PC-9 (cell line): Measurements from ENCODE around the gene ADAT3. TPM values are rescaled to one million over a fixed set of nuclear protein-coding genes. Genes with fewer than 3 reads are reported as not detected.

Source experiments
- Bru-seq: library from RNA; stranded (reverse); fragments of 400-500 nt; gene quantifications from one replicate; lab custom pipeline; 2021; lab: Mats Ljungman, UMichigan
- BruChase-seq, 2 experiments: library from RNA; stranded (reverse); fragments of 400-500 nt; gene quantifications; one replicate each; lab custom pipeline; 2021; lab: Mats Ljungman, UMichigan
- BruUV-seq: library from RNA; stranded (reverse); fragments of 400-500 nt; replicated peaks from 2 replicates; lab custom pipeline; 2021; lab: Mats Ljungman, UMichigan
- CTCF ChIA-PET: fragments of 300-600 bp; sonication (Branson Sonifier 250); formaldehyde crosslinking; loops from one replicate; lab custom pipeline; 2022; ENCODE audit warnings: antibody characterized with exemption; lab: Charles Lee
- POLR2A ChIA-PET: fragments of 300-600 bp; sonication (Branson Sonifier 250); formaldehyde crosslinking; loops from one replicate; lab custom pipeline; 2022; ENCODE audit warnings: antibody characterized with exemption; ENCODE audit not compliant: unreplicated experiment; lab: Charles Lee
- DNase-seq, 2 experiments: peaks; one replicate each; pipeline versions ENCODE4 v3.0.0 to v3.0.0-alpha.2; 2015 to 2022; ENCODE audit warnings: mixed read lengths in 1 of 2
- H2AFZ ChIP-seq: fragments of 200-600 bp; sonication (generic); 2 replicates; pipeline ENCODE4 v1.8.1; 2017; ENCODE audit warnings: antibody characterized with exemption
- H3F3A ChIP-seq: fragments of 200-600 bp; sonication (generic); 2 replicates; pipeline ENCODE4 v1.8.1; 2017; ENCODE audit warnings: antibody characterized with exemption, mild to moderate bottlenecking, low read depth; ENCODE audit not compliant: insufficient read depth
- H3K27ac ChIP-seq: fragments of 200-600 bp; sonication (generic); 2 replicates; pipeline ENCODE4 v1.6.1; 2016; ENCODE audit warnings: mixed run types
- H3K27me3 ChIP-seq: fragments of 200-600 bp; sonication (generic); 2 replicates; pipeline ENCODE4 v1.6.1; 2016; ENCODE audit warnings: low read depth, mixed run types; ENCODE audit not compliant: insufficient read depth
- H3K36me3 ChIP-seq: fragments of 200-600 bp; sonication (generic); 2 replicates; pipeline ENCODE4 v1.6.1; 2016; ENCODE audit warnings: low read depth, mixed run types
- H3K4me1 ChIP-seq: fragments of 200-600 bp; sonication (generic); replicated peaks from 2 replicates; pipeline ENCODE4 v1.6.1; 2016; ENCODE audit warnings: mixed run types; ENCODE audit not compliant: insufficient read depth
- H3K4me2 ChIP-seq: fragments of 200-600 bp; sonication (generic); 2 replicates; pipeline ENCODE4 v1.6.1; 2017; ENCODE audit warnings: mixed run types
- H3K4me3 ChIP-seq: fragments of 200-600 bp; sonication (generic); 2 replicates; pipeline ENCODE4 v1.6.1; 2016; ENCODE audit warnings: mixed run types
- H3K79me2 ChIP-seq: fragments of 200-600 bp; sonication (generic); 2 replicates; pipeline ENCODE4 v1.6.1; 2017; ENCODE audit warnings: low read depth, mixed run types
- H3K9me2 ChIP-seq: fragments of 200-600 bp; sonication (generic); 2 replicates; pipeline ENCODE4 v1.8.1; 2017; ENCODE audit warnings: mild to moderate bottlenecking; ENCODE audit not compliant: insufficient read depth
- H3K9me3 ChIP-seq: fragments of 200-600 bp; sonication (generic); 2 replicates; pipeline ENCODE4 v1.8.1; 2016; ENCODE audit warnings: low read depth; ENCODE audit not compliant: insufficient read depth
- H4K20me1 ChIP-seq: fragments of 200-600 bp; sonication (generic); 2 replicates; pipeline ENCODE4 v1.8.1; 2017; ENCODE audit not compliant: insufficient read depth
- EZH2 ChIP-seq: fragments of 200-600 bp; sonication (generic); IDR thresholded peaks from 2 replicates; pipeline ENCODE4 v1.8.0; 2017; ENCODE audit warnings: antibody characterized with exemption, low read depth
- intact Hi-C: fragments of 100-400 bp; cut with micrococcal nuclease; formaldehyde crosslinking; loops from one replicate; pipeline ENCODE4 v1.10.0; 2022; ENCODE audit not compliant: unreplicated experiment
- long read RNA-seq: library from polyadenylated mRNA; stranded (forward); transcript quantifications from one replicate; pipeline ENCODE4 v2.0.0, GENCODE V29; 2022
- total RNA-seq: library from RNA; stranded (reverse); gene quantifications from 2 replicates; pipeline ENCODE4 v1.2.3, GENCODE V29; 2021
- TF ChIP-seq, protein P1 (sequence below): fragments of 200-600 bp; sonication (generic); conservative IDR thresholded peaks from 2 replicates; pipeline ENCODE4 v1.6.1; 2017; ENCODE audit warnings: mixed run types, antibody characterized with exemption, mild to moderate bottlenecking, moderate library complexity

Gene ADAT3
- total RNA-seq: 7.8 and 10.1 TPM in 2 replicates
- percentile 55 among the genes with signal in this experiment for Bru-seq, nascent RNA
- BruChase-seq, experiment 1, labeled RNA remaining after a 2-hour chase: percentile 68 among the genes with signal in this experiment
- BruChase-seq, experiment 2, labeled RNA remaining after a 6-hour chase: percentile 66 among the genes with signal in this experiment
- long read RNA-seq, transcript ADAT3-201 (2 exons, 1,620 nt): major isoform, 6 of 10 reads
- long read RNA-seq, partial matches to known transcripts: 0 of 10 reads
- long read RNA-seq, other reads (novel, unspliced or antisense): 4 of 10 reads

DNA sequence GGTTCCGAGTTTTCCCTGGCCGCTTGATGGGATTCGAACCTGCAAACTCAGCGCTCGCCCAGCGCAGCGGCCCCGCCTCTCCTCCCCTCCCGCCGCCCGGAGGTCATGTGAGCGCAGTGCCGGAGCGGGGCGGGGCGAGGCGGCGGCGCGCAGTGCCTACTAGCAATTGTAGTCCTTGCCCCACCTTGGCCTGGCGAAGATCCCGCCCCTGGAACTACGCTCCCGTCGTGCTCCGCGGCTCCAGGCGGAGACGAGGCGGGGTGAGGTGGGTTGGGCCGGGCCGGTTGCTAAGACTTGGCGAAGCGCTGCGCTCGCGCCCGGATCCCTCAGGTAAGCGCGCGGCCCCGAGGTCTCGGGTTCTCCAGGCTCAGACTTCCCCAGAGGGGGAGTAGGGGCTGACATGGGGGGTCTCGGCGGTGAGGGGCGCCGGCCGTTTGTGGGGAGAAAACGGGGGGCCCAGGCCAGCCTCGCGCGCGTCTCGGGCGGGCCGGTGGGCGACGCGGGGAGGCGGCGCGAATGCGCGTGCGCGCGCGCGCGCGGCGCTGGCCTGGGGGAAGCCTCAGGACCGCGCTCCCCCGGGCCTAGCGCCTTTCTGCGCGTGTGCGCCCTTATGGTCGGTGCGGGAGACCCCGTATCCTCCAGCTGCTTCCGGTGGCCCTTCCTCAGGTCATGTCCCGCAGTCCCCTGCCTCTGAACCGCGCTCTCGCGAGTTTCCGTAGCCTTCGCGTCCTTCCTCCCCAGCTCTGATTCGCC is at the start of gene ADAT3, which contains the start of gene SCAMP4:
TSS of gene ADAT3 (plus strand) at position 290 of the 753 bp plus-strand sequence. CDS start 6,649 bp downstream, outside the sequence.
TSS of gene SCAMP4 (plus strand) at position 290 of the 753 bp plus-strand sequence. CDS start 9,621 bp downstream, outside the sequence.
- TF ChIP-seq, protein P1, sequence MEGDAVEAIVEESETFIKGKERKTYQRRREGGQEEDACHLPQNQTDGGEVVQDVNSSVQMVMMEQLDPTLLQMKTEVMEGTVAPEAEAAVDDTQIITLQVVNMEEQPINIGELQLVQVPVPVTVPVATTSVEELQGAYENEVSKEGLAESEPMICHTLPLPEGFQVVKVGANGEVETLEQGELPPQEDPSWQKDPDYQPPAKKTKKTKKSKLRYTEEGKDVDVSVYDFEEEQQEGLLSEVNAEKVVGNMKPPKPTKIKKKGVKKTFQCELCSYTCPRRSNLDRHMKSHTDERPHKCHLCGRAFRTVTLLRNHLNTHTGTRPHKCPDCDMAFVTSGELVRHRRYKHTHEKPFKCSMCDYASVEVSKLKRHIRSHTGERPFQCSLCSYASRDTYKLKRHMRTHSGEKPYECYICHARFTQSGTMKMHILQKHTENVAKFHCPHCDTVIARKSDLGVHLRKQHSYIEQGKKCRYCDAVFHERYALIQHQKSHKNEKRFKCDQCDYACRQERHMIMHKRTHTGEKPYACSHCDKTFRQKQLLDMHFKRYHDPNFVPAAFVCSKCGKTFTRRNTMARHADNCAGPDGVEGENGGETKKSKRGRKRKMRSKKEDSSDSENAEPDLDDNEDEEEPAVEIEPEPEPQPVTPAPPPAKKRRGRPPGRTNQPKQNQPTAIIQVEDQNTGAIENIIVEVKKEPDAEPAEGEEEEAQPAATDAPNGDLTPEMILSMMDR: no peak
- no peak for TF ChIP-seq EZH2
- Histone ChIP-seq H3K4me1 (peaks cover 19% of the 10 kb centered on the region), H3K9me2 (no peaks in the 10 kb centered on the region), H4K20me1 (peaks cover 11% of the 10 kb centered on the region; the same call in 1 of the 2 replicates), H3K4me3 (peak within 1 kb of the TSS; percentile 59), H3K27ac (peak within 1 kb of the TSS; percentile 96), H3K36me3 (no peaks in the 10 kb centered on the region), H2AFZ (peak within 1 kb of the TSS; percentile 71), H3K4me2 (peak within 1 kb of the TSS; percentile 92), H3K27me3 (no peaks in the 10 kb centered on the region), H3K79me2 (peaks cover 45% of the 10 kb centered on the region), H3F3A (peaks cover 17% of the 10 kb centered on the region; the same call in 1 of the 2 replicates), H3K9me3 (no peaks in the 10 kb centered on the region)
- intact Hi-C loops: loop anchor here (2.0 kb wide), 1 partner anchor 40 kb away; no protein-coding TSS in a partner anchor
- TSS peak; percentile 69 for BruUV-seq
- ChIA-PET CTCF (interaction anchor here (0.6 kb wide), 1 partner anchor 557 kb away, joined by 3 read pairs; no protein-coding TSS in a partner anchor), POLR2A (interaction anchor here (0.5 to 0.7 kb wide), 5 partner anchors 30 to 1048 kb away, joined by 3 to 16 read pairs (median 3); partner anchors contain the start of genes GADD45B and REEP6)
- peak; percentile 92 to 96 for DNase-seq

DNA sequence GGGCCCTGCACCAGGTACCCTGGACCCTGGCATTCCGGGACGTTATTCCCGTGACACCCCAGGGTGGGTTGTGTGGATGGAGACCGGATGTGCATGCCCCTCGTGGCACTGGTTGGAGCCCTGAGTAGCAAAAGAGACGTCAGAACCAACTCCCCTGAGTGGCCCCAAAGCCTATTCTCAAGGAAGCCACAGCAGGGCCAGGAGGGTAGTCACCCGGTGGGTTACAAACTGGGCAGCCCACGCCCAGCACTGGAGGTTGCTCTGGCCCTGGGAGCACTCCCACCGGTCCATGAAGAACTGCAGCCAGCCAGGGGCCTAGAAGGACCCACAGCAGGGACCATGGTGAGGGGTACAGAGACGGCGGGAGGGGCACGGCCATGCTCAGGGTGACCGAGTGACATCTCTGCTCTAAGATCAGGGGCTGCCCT is 49.4 kb upstream of the ADAT3 start:
- no peak for DNase-seq
- ChIA-PET POLR2A (no interaction called here), CTCF (no interaction called here)
- no peak for TF ChIP-seq EZH2
- TF ChIP-seq, protein P1: no peak
- Histone ChIP-seq H3K27me3 (no peaks in the 10 kb centered on the region), H3K27ac (no peak overlapping the region), H3K9me3 (no peaks in the 10 kb centered on the region), H4K20me1 (peaks cover 42% of the 10 kb centered on the region), H3K4me1 (peaks cover 18% of the 10 kb centered on the region), H3K79me2 (peaks cover 69% of the 10 kb centered on the region), H2AFZ (no peak overlapping the region), H3K36me3 (no peaks in the 10 kb centered on the region), H3K4me2 (peak overlapping the region; percentile 54), H3F3A (peaks cover 8% of the 10 kb centered on the region; the same call in 1 of the 2 replicates), H3K4me3 (peak overlapping the region; percentile 11; the same call in 1 of the 2 replicates), H3K9me2 (no peaks in the 10 kb centered on the region)
- BruUV-seq: no TSS peak
- intact Hi-C loops: no loop called here

DNA sequence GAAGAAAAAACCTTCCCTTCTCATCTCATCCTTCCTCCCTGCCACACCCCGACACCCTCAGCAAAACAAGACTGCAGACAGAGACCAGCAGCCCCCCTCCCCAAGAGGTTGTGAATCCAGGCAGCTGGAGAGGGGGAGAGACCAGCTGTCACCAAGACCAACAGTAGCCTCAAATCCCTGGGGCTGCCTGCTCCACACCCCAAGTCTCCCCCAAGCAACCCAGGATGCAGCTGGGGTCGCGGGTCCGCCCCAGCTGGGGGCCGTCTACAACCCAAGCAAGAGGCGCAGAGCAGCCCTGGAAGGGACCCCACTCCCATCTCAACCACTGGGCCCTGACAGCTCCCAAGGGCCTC is 48.9 kb upstream of the ADAT3 start:
- Histone ChIP-seq H3K36me3 (no peaks in the 10 kb centered on the region), H3K79me2 (peaks cover 73% of the 10 kb centered on the region), H3K4me3 (no peak overlapping the region), H3F3A (peaks cover 8% of the 10 kb centered on the region; the same call in 1 of the 2 replicates), H3K4me2 (no peak overlapping the region), H3K9me2 (no peaks in the 10 kb centered on the region), H3K4me1 (peaks cover 20% of the 10 kb centered on the region), H3K27ac (no peak overlapping the region), H3K27me3 (no peaks in the 10 kb centered on the region), H3K9me3 (no peaks in the 10 kb centered on the region), H4K20me1 (peaks cover 46% of the 10 kb centered on the region), H2AFZ (no peak overlapping the region)
- intact Hi-C loops: no loop called here
- CTCF ChIA-PET: no interaction called here
- POLR2A ChIA-PET: no interaction called here
- BruUV-seq: no TSS peak
- no peak for TF ChIP-seq EZH2
- TF ChIP-seq, protein P1: no peak
- DNase-seq: no peak
